Measurements from ENCODE around the gene PYCR2.

DNA sequence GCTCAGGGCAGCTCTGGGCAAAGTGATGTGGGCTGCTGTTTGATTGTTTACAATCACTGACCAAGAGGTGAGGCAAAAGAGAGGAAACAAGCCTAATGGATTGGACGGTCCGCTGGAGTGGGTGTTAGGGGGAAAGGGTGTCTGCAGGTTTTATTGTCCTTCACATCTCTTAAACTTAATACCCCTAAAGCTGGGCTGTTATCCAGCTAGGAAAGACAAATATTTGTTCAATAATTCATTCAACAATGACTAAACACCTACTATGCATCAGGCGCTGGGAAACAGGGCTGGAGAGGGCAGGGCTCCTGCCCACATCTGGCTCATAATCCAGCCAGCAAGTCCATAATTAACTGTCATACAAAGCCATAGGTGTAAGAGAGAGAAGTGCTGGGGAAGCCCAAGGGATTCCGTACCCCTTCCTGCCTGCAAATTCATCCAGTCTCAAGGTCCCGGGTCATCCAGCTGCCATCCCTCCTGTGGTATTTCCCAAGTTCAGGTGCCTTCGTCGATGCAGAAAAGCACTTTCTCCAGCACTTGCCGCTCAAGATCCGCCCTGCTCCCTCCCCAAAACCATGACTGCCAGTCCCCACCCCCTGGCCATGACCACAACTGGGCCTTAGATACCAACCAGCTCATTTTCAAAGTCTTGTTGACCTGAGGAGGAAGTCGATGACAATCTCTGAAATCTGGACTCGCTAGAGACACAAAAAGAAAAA is 52.5 kb downstream of the PYCR2 start:
- TF ChIP-seq, protein P1, sequence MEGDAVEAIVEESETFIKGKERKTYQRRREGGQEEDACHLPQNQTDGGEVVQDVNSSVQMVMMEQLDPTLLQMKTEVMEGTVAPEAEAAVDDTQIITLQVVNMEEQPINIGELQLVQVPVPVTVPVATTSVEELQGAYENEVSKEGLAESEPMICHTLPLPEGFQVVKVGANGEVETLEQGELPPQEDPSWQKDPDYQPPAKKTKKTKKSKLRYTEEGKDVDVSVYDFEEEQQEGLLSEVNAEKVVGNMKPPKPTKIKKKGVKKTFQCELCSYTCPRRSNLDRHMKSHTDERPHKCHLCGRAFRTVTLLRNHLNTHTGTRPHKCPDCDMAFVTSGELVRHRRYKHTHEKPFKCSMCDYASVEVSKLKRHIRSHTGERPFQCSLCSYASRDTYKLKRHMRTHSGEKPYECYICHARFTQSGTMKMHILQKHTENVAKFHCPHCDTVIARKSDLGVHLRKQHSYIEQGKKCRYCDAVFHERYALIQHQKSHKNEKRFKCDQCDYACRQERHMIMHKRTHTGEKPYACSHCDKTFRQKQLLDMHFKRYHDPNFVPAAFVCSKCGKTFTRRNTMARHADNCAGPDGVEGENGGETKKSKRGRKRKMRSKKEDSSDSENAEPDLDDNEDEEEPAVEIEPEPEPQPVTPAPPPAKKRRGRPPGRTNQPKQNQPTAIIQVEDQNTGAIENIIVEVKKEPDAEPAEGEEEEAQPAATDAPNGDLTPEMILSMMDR (IDR thresholded peaks at IDR 0.05), result no peak
- no peak for TF ChIP-seq POLR2A (IDR thresholded peaks at IDR 0.05)

Data from body of pancreas (tissue), 4 donors.